Measurements from ENCODE around the gene AKT3.

AKT3 gene

DNA sequence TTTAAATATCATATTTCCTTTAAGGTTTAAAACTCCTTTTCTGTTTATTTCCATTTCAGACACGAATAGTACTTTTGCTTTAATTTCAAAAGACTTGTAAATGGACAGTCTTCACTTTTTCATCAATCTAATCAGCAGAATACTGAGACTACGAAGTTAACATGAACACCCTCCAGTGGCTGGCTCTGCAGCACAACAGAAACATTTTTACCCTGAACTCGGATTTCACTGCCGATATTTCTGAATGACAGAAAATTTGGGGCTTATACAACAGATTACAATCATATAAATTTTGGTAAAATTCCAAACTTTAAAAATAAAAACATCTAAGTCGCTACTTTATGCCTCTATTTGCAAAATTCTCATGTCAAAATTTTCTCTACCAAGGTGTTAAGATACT lies 86.2 kb downstream of the AKT3 start:
- Histone ChIP-seq H3K27ac (ENCODE audit: low read depth, low read length) (no peak overlapping the region), H3K4me3 (ENCODE audit: low read depth in 1 of 5, low read length in 5 of 5) (no peak overlapping the region), H3K9me3 (ENCODE audit: control insufficient read depth in 5 of 5, low read length in 5 of 5) (no peaks in the 10 kb centered on the region), H3K36me3 (ENCODE audit: control insufficient read depth in 5 of 5, insufficient read depth in 5 of 5, low read length in 5 of 5) (no peaks in the 10 kb centered on the region), H3K4me1 (ENCODE audit: control insufficient read depth in 5 of 5, insufficient read depth in 5 of 5, low read length in 5 of 5) (no peaks in the 10 kb centered on the region), H3K27me3 (ENCODE audit: control insufficient read depth in 5 of 5, insufficient read depth in 4 of 5, low read length in 5 of 5) (no peaks in the 10 kb centered on the region), H3K9ac (ENCODE audit: low read length in 5 of 5) (no peak overlapping the region)

GRCh38 chr1:243758647-243759046 lies 91.4 kb downstream of the AKT3 start:
- H3K27ac ChIP-seq (ENCODE audit: low read depth, low read length) = no peak overlapping the region
- H3K36me3 ChIP-seq (ENCODE audit: control insufficient read depth in 5 of 5, insufficient read depth in 5 of 5, low read length in 5 of 5) = no peaks in the 10 kb centered on the region
- no peaks in the 10 kb centered on the region for H3K27me3 ChIP-seq (ENCODE audit: control insufficient read depth in 5 of 5, insufficient read depth in 4 of 5, low read length in 5 of 5)
- H3K9ac ChIP-seq (ENCODE audit: low read length in 5 of 5) = no peak overlapping the region
- H3K4me3 ChIP-seq (ENCODE audit: low read depth in 1 of 5, low read length in 5 of 5) = no peak overlapping the region
- no peaks in the 10 kb centered on the region for H3K9me3 ChIP-seq (ENCODE audit: control insufficient read depth in 5 of 5, low read length in 5 of 5)
- no peaks in the 10 kb centered on the region for H3K4me1 ChIP-seq (ENCODE audit: control insufficient read depth in 5 of 5, insufficient read depth in 5 of 5, low read length in 5 of 5)

GRCh38 chr1:243756529-243756928 lies 93.5 kb downstream of the AKT3 start:
- Histone ChIP-seq H3K9ac (ENCODE audit: low read length in 5 of 5) (no peak overlapping the region), H3K27me3 (ENCODE audit: control insufficient read depth in 5 of 5, insufficient read depth in 4 of 5, low read length in 5 of 5) (no peaks in the 10 kb centered on the region), H3K4me1 (ENCODE audit: control insufficient read depth in 5 of 5, insufficient read depth in 5 of 5, low read length in 5 of 5) (no peaks in the 10 kb centered on the region), H3K4me3 (ENCODE audit: low read depth in 1 of 5, low read length in 5 of 5) (no peak overlapping the region), H3K36me3 (ENCODE audit: control insufficient read depth in 5 of 5, insufficient read depth in 5 of 5, low read length in 5 of 5) (no peaks in the 10 kb centered on the region), H3K27ac (ENCODE audit: low read depth, low read length) (no peak overlapping the region), H3K9me3 (ENCODE audit: control insufficient read depth in 5 of 5, low read length in 5 of 5) (no peaks in the 10 kb centered on the region)

- H3K27me3 ChIP-seq (ENCODE audit: control insufficient read depth in 5 of 5, insufficient read depth in 4 of 5, low read length in 5 of 5) = no peaks in the 10 kb centered on the region
- H3K4me3 ChIP-seq (ENCODE audit: low read depth in 1 of 5, low read length in 5 of 5) = no peak overlapping the region
- H3K9ac ChIP-seq (ENCODE audit: low read length in 5 of 5) = no peak overlapping the region
- H3K4me1 ChIP-seq (ENCODE audit: control insufficient read depth in 5 of 5, insufficient read depth in 5 of 5, low read length in 5 of 5) = no peaks in the 10 kb centered on the region
- no peak overlapping the region for H3K27ac ChIP-seq (ENCODE audit: low read depth, low read length)
- H3K36me3 ChIP-seq (ENCODE audit: control insufficient read depth in 5 of 5, insufficient read depth in 5 of 5, low read length in 5 of 5) = no peaks in the 10 kb centered on the region
- H3K9me3 ChIP-seq (ENCODE audit: control insufficient read depth in 5 of 5, low read length in 5 of 5) = no peaks in the 10 kb centered on the region
Observed at GRCh38 chr1:243754348-243754747, 95.7 kb downstream of the AKT3 start.

DNA sequence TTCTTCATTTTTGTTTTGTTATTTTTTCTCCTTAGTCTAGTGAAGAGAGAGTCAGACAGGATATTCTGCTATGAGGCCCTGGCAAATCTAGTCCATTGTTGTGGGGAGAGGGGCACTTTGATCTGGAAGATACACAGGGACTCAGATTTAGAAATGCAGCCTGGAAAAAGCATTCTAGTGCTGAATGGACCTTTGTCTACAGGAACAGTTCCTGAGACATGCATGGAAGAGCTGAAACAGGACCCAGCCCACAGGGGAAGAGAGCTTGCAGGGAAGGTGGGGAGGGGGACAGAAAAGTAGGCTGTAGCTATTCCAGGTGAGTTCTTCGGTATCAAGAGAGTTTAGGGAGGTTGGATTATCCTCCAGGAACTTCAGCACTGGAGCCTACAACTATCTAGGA lies 98.5 kb downstream of the AKT3 start:
- Histone ChIP-seq H3K4me3 (ENCODE audit: low read depth in 1 of 5, low read length in 5 of 5) (no peak overlapping the region), H3K4me1 (ENCODE audit: control insufficient read depth in 5 of 5, insufficient read depth in 5 of 5, low read length in 5 of 5) (no peaks in the 10 kb centered on the region), H3K27me3 (ENCODE audit: control insufficient read depth in 5 of 5, insufficient read depth in 4 of 5, low read length in 5 of 5) (no peaks in the 10 kb centered on the region), H3K9me3 (ENCODE audit: control insufficient read depth in 5 of 5, low read length in 5 of 5) (no peaks in the 10 kb centered on the region), H3K9ac (ENCODE audit: low read length in 5 of 5) (no peak overlapping the region), H3K36me3 (ENCODE audit: control insufficient read depth in 5 of 5, insufficient read depth in 5 of 5, low read length in 5 of 5) (no peaks in the 10 kb centered on the region), H3K27ac (ENCODE audit: low read depth, low read length) (no peak overlapping the region)

DNA sequence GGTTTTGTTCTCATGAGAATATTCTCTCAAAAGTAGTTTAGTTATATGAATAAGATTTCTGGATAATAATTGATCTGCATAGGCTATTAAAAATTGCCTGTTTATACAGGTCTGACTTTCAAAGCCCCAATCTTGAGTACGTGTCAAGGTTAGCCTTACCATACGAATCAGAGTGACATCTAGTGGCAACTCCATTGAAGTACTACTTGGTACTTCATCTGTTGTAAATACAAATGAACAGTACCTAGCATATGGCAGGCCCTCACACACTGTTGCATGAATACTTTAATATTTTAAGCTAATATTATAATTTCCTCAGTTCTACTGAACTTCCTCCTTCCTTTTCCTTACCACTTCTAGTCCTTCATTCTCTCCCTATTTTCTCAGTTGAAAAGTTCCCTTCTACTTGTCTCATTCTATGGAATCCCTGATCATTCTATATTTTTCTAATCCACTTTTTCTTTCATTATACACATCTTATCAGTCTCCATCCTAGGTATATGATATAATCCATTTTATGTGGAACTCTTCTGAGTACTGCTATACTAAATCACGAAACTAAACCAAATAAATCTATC lies 101.2 kb downstream of the AKT3 start:
- H3K9ac ChIP-seq (ENCODE audit: low read length in 5 of 5) = no peak overlapping the region
- H3K36me3 ChIP-seq (ENCODE audit: control insufficient read depth in 5 of 5, insufficient read depth in 5 of 5, low read length in 5 of 5) = no peaks in the 10 kb centered on the region
- H3K4me3 ChIP-seq (ENCODE audit: low read depth in 1 of 5, low read length in 5 of 5) = no peak overlapping the region
- H3K27ac ChIP-seq (ENCODE audit: low read depth, low read length) = no peak overlapping the region
- peaks cover 0 to 7% (median 0%) of the 10 kb centered on the region in 5 donors for H3K4me1 ChIP-seq (ENCODE audit: control insufficient read depth in 5 of 5, insufficient read depth in 5 of 5, low read length in 5 of 5)
- no peaks in the 10 kb centered on the region for H3K9me3 ChIP-seq (ENCODE audit: control insufficient read depth in 5 of 5, low read length in 5 of 5)
- no peaks in the 10 kb centered on the region for H3K27me3 ChIP-seq (ENCODE audit: control insufficient read depth in 5 of 5, insufficient read depth in 4 of 5, low read length in 5 of 5)

- no peaks in the 10 kb centered on the region for H3K27me3 ChIP-seq (ENCODE audit: control insufficient read depth in 5 of 5, insufficient read depth in 4 of 5, low read length in 5 of 5)
- no peaks in the 10 kb centered on the region for H3K36me3 ChIP-seq (ENCODE audit: control insufficient read depth in 5 of 5, insufficient read depth in 5 of 5, low read length in 5 of 5)
- H3K9ac ChIP-seq (ENCODE audit: low read length in 5 of 5) = no peak overlapping the region
- H3K4me1 ChIP-seq (ENCODE audit: control insufficient read depth in 5 of 5, insufficient read depth in 5 of 5, low read length in 5 of 5) = peaks cover 0 to 7% (median 0%) of the 10 kb centered on the region in 5 donors
- no peak overlapping the region for H3K4me3 ChIP-seq (ENCODE audit: low read depth in 1 of 5, low read length in 5 of 5)
- no peaks in the 10 kb centered on the region for H3K9me3 ChIP-seq (ENCODE audit: control insufficient read depth in 5 of 5, low read length in 5 of 5)
- no peak overlapping the region for H3K27ac ChIP-seq (ENCODE audit: low read depth, low read length)
Observed at GRCh38 chr1:243748227-243748626, 101.8 kb downstream of the AKT3 start.

DNA sequence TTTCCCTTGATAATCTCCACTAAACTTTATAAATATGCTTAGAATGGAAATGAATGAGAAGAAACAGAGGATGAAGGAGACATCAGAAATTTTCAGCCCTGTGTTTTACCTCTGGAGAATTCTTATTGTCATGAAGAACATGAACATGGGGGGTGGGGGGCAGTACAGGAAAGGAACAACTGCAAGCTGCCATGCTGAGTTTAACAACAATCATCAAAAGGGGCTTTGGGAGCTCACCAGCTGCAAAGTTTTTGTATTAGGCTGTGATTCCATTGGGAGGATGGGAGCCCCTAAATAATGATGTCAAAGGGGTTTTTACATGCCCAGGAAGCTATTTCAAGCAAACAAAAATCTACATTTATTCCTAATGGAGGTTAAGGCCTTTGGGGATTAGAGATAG lies 103.3 kb downstream of the AKT3 start:
- Histone ChIP-seq H3K27ac (ENCODE audit: low read depth, low read length) (no peak overlapping the region), H3K27me3 (ENCODE audit: control insufficient read depth in 5 of 5, insufficient read depth in 4 of 5, low read length in 5 of 5) (no peaks in the 10 kb centered on the region), H3K9me3 (ENCODE audit: control insufficient read depth in 5 of 5, low read length in 5 of 5) (no peaks in the 10 kb centered on the region), H3K36me3 (ENCODE audit: control insufficient read depth in 5 of 5, insufficient read depth in 5 of 5, low read length in 5 of 5) (no peaks in the 10 kb centered on the region), H3K4me1 (ENCODE audit: control insufficient read depth in 5 of 5, insufficient read depth in 5 of 5, low read length in 5 of 5) (peaks cover 0 to 7% (median 0%) of the 10 kb centered on the region in 5 donors), H3K4me3 (ENCODE audit: low read depth in 1 of 5, low read length in 5 of 5) (no peak overlapping the region), H3K9ac (ENCODE audit: low read length in 5 of 5) (no peak overlapping the region)

- Histone ChIP-seq H3K27ac (ENCODE audit: low read depth, low read length) (no peak overlapping the region), H3K27me3 (ENCODE audit: control insufficient read depth in 5 of 5, insufficient read depth in 4 of 5, low read length in 5 of 5) (no peaks in the 10 kb centered on the region), H3K4me3 (ENCODE audit: low read depth in 1 of 5, low read length in 5 of 5) (no peak overlapping the region), H3K9ac (ENCODE audit: low read length in 5 of 5) (no peak overlapping the region), H3K9me3 (ENCODE audit: control insufficient read depth in 5 of 5, low read length in 5 of 5) (no peaks in the 10 kb centered on the region), H3K4me1 (ENCODE audit: control insufficient read depth in 5 of 5, insufficient read depth in 5 of 5, low read length in 5 of 5) (peaks cover 0 to 7% (median under 1%) of the 10 kb centered on the region in 5 donors), H3K36me3 (ENCODE audit: control insufficient read depth in 5 of 5, insufficient read depth in 5 of 5, low read length in 5 of 5) (no peaks in the 10 kb centered on the region)
Observed at GRCh38 chr1:243745356-243745755, 104.7 kb downstream of the AKT3 start.

DNA sequence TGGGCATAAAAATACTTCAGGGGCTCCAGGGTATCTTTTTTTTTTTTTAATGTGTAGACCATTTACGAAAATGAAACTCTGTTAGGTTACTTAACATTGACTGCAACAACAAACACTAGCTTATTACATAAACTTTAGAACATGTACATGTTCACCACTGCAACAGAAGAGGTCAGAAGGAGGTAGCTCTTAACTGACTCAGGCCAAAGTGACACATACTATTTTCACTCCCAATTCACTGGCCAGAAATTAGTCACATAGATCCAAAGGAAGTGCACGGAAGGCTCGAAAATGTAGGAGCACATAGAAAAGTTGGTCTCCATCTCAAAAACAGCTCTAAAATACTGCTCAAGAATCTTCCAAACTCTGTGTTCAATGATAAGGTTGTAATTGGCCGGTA lies 107.2 kb downstream of the AKT3 start:
- Histone ChIP-seq H3K9me3 (ENCODE audit: control insufficient read depth in 5 of 5, low read length in 5 of 5) (no peaks in the 10 kb centered on the region), H3K27ac (ENCODE audit: low read depth, low read length) (no peak overlapping the region), H3K4me3 (ENCODE audit: low read depth in 1 of 5, low read length in 5 of 5) (no peak overlapping the region), H3K4me1 (ENCODE audit: control insufficient read depth in 5 of 5, insufficient read depth in 5 of 5, low read length in 5 of 5) (peaks cover 2 to 17% (median 12%) of the 10 kb centered on the region in 5 donors), H3K9ac (ENCODE audit: low read length in 5 of 5) (no peak overlapping the region), H3K27me3 (ENCODE audit: control insufficient read depth in 5 of 5, insufficient read depth in 4 of 5, low read length in 5 of 5) (no peaks in the 10 kb centered on the region), H3K36me3 (ENCODE audit: control insufficient read depth in 5 of 5, insufficient read depth in 5 of 5, low read length in 5 of 5) (no peaks in the 10 kb centered on the region)
